HS-5 (cell line): ENCODE measurements around the gene ARHGAP12.

Experiments
- DNase-seq: peaks from one replicate; pipeline ENCODE4 v3.0.0-alpha.2; 2012; ENCODE audit warnings: low read depth

ARHGAP12 gene

GRCh38 chr10:31949266-31949665, 20.6 kb upstream of the ARHGAP12 start:
- no peak for DNase-seq

DNA sequence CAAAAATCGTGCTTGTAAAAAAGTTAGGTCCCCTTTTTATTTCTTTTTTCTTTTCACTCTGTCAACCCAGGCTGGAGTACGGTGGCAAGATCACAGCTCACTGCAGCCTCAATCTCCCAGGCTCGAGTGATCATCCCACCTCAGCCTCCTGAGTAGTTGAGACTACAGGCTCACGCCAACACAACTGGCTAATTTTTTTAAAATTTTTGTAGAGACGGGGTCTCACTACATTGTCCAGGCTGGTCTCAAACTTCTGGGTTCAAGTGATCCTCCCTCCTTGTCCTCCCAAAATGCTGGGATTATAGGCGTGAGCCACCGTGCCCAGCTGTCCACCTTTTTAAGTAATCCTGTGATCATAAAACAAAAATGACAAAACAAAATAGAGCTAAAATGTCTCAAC, 19.4 kb upstream of the ARHGAP12 start:
- no peak for DNase-seq

DNA sequence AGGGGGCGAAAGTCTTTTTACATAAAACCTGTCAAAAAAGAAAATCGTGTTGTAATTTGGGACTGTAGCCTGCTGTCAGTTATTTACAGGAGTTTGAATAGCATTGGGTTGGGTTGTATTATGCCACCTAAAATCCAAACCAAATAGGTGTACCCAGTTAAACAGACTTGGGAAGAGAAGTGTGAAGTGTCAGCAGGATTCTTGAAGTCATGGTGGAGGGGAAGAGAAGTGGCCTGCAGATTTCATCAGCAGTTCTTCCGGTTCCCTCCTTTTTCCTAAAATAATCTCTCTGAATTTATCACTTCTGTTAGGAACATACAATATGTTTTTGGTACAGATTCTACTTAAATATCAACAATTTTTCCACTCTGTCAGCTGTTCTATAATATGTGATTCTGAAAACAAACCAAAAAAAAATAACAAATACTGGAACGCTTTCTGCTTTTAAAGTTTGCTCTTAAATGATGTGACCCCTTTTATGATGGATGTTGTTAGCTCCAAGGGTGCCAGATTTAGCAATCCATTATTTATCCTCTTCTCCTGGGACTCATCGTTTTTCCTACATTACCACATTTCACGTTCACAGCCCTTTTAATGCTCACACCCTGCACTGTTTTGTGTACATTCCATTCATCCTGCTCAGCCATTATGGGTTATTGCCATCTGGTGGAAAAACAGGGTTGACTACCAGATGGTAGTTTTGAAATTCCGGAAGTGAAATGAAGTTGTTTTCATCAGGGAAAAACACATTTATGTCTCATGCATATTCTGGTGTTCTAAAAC, 18.7 kb upstream of the ARHGAP12 start:
- DNase-seq, result peak; percentile 67

DNA sequence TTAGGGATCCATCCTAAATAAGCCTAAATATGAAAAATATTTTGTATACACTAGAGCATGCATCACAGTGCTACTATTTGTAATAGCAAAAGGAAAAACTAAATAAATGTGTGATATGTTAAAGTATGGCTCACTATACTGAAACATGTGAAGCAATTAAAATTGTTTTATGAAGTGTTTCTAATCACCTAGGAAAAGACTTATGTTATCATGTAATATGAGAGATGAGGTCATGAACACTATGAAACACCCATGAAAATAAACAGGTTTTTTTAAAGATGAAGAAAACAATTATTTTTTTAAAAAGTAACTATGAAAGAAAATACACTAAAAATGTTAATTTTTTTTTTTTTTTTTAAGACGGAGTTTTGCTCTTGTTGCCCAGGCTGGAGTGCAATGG, 16.8 kb upstream of the ARHGAP12 start:
- DNase-seq, result no peak

DNA sequence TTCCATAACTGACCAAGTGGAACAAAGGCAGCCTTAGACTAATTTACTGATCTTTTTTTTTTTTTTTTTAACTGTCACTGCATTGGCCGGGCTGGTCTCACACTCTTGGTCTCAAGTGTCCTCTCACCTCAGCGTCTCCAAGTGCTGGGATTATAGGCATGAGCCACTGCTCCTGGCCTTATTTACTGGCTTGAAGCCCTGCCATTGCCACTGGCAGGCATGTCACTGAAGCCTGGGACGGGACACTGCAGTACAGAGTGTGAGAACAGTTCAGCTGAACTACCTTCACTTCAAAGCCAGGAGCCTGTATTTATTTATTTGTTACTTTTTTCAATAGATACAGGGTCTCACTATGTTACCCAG, 15.4 kb upstream of the ARHGAP12 start:
- no peak for DNase-seq

GRCh38 chr10:31942892-31943291, 14.3 kb upstream of the ARHGAP12 start:
- no peak for DNase-seq

- no peak for DNase-seq
Measured at GRCh38 chr10:31942435-31942834, 13.8 kb upstream of the ARHGAP12 start.

- peak; percentile 82 for DNase-seq
Measured at GRCh38 chr10:31940839-31941653, 12.4 kb upstream of the ARHGAP12 start.

DNA sequence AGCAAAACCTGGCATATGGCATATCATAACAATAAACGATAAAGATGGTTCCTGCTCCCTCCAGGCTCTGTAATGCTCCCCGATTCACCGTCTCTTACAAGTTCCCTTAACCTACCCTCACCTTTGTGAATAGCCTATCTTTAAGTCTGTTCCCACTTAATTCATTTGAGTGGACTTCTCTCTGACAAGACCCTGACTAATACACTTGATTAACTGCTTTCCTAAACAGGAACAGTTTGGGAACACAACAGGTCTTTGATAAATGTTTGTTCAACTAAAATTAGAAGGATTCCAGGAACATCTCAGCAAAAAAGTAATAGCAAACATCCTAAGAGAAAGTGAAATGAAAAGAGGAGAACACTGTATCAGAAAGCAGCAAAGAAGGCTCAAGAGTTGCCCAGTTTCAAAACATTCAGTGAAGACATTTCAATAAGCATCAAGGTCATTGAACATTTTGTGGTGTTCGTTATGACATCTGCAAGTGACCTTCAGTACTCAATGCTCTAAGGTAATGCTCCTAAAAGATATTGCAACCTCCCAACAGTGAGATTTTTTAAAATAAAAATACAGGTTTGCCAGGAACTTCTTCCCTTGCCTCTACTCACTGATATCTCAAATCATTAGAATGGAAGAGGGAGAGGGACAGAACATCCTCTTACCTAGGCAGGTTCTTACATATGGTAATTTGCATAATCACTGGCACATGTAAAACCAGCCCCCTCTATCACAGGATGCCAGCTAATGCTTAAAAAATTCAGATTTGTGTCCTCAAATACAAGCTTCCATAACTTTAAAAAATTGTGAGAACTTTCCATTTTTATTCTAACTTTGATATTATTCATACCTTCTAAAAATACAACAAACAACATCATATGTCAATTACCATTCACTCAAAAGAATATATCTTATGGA, 11.4 kb upstream of the ARHGAP12 start:
- DNase-seq, result no peak

GRCh38 chr10:31937371-31937770, 8.7 kb upstream of the ARHGAP12 start:
- DNase-seq, result no peak

DNA sequence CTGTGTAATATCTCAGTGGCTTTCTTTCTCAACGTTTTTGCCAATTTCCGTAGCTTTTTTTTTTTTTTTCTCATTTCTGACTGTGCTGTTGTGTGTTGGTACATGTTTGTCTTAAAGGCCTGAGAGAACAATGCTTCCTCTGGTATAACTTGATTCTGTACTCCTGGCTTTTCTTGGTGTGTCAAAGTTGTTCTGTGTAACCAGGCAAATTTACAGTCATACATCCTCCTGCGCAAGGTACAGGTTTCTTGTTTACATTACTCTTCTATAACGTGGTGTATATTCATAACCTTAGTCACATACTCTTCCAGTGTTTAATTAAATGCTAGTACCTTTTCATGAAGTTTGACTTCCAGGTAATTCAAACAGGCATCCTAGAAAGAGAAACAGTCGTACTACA, 8.3 kb upstream of the ARHGAP12 start:
- no peak for DNase-seq

GRCh38 chr10:31936086-31936485, 7.5 kb upstream of the ARHGAP12 start:
- DNase-seq, result no peak

GRCh38 chr10:31935678-31936077, 7.0 kb upstream of the ARHGAP12 start:
- no peak for DNase-seq

- no peak for DNase-seq
Measured at GRCh38 chr10:31932838-31933237, 4.2 kb upstream of the ARHGAP12 start.

DNA sequence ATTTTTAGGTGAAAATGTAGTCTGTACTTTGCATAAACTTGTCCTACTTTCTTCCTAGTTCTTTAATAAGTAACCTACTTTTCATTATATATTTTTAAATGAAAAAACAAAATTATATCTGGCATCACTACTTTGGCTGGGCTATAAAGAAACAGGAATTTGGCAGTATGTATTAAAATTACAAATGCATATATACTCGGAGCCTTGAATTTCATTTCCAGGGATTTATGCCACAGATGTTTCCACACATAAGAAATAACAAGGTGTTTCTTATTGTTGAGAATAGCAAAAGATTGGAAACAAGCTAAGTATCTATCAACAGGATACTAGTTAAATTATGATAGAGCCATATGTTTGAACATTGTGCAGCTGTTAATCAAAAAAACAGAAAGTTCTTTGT, 2.2 kb upstream of the ARHGAP12 start:
- DNase-seq, result no peak

DNA sequence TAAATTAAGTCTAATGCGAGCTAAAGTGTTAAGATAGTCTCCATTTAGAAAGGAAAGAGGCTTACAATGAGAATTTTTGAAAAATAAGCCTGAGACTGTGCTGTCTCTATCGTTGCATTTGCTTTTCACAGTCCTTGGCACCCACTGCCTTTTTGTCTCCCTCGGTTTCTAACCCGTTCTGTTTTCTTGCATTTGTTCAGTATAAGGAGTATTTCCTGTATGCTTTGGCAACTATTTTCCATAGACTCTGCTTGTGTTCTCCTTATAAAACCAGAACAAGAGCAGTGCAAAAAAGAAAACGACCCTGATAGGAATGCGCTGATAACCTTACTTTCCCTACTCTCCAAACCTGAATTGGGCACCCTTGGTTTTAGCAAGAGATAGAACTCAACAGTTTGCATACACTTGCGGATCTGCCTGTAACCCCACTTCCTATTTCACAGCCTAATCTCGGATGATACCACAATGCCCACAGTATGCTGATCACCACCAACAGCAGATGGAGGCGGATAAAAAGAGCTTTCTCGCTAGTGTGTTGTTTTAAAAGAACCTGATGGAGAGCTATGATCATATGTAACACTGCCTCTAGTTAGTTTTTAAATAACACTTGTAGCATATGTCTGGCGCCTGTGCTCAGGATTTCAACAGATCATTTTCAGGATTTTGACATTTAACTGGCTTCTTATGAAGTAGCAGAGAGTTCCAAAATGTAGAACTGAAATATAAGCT, 1.6 kb upstream of the ARHGAP12 start:
- DNase-seq, result no peak

DNA sequence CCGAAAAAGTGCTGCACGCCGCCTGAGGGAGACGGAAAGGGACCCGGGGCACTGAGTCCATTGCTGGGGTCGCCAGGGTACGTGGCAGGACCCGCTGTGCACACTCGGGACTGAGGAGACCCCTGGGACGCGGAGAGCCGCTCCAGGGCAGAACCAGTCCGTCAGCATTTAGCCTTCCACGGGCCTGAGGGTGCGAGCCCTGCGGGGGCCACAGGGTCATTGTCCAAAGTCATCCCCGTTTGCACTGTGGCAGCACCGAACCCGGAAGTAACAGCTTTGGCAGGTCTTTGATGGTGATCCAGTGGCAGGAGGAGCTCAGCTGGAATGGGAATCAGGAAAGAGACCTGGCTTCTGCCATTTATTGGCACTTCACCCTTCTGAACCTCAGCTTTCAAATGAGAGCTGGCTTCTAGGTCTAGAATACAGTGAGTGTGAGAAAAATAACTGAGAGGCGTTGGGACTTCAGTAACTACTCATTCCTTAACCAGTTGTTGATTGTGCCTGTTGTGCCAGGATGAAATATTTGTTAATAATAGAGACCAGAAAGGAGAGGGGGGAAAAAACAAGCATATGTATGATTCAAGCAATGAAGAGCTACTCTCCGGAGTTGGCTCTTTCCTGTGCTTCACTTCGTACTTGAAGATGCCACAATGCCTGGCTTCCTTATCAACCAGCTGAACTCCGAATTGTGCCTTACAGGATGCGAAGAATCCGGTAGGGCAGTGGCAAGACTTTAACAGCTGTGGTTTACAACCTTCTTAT, 811 bp upstream of the ARHGAP12 start:
- DNase-seq, result no peak

DNA sequence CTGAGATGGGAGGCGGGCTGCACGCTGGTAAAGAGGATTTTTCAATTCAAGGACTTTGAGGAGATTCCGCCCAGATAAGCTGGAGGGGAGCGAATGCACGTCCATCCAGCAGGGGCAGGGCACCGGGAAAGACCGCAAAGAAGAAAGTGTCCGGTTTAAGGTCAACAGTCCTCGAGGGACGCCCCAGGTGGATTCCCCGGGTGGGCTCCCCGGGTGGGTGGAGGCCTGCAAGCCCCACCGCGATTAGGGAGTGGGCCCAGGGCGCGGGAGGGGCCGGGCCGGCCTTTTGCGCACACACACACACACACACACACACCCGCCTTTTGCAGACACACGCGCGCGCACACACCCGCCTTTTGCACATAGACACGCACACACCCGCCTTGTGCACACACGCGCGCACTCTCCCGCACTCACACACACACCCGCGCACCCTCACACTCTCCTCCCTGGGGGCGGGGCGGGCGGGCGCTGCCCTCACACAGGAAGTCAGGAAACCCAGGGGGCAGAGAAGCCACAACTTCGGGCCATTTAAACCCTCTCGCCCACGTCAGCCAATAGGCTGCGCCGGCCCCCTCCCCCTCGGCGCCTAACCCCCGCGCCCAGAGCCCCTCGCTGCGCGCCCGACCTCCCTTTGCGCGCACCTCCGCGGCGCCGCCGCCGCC, 615 bp downstream of the ARHGAP12 start:
- DNase-seq, result no peak

- no peak for DNase-seq
Measured at GRCh38 chr10:31927565-31927883, 1.1 kb downstream of the ARHGAP12 start.

GRCh38 chr10:31926765-31927564, 1.7 kb downstream of the ARHGAP12 start:
- no peak for DNase-seq
